SU-DHL-6 (cell line): Measurements from ENCODE around the gene ZNF688.

Experiments used
- EZH2phosphoT487 ChIP-seq: fragments of 200-600 bp; sonication (generic), shearing (Covaris generic); conservative IDR thresholded peaks from 2 replicates; pipeline ENCODE4 v1.6.1; 2018; ENCODE audit warnings: mild to moderate bottlenecking, antibody characterized with exemption, low read length, moderate library complexity, mixed read lengths
- TF ChIP-seq, protein P1 (sequence below): fragments of 200-600 bp; sonication (generic); IDR thresholded peaks from one replicate; pipeline ENCODE4 v1.5.1; 2017; ENCODE audit warnings: antibody characterized with exemption, mild to moderate bottlenecking, low read length, moderate library complexity; ENCODE audit not compliant: insufficient read depth, poor library complexity, severe bottlenecking

DNA sequence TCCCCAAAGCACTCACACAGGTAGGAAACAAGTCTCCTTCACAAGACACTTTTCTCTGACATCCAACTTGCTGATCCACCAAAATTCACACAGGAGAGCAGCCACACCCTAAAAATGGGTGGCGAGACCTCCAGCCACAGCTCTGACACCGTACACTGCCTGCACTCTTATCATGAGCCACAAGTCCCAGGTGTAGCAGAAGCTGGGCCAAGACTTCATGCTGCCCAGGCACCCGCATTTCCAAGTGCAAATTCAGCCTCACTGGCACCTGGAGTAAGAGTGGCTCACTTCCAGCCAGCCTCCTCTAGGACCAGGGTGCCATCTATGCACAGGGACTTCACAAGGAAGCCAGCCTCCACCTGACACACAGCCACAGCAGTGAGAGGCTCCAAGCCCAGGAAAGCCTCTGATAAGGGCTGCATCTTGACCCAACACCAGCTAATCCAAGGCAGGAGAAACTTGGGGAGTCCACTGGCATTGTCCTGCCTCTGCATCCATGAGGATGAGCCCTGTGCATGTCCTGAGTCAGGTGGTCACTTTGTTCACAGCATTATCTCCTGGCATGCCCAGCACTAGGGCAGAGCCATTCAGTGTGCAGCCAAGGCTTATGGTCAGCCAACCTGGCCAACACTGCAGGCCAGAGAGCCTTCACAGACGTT is 42.6 kb downstream of the ZNF688 start:
- TF ChIP-seq, protein P1, sequence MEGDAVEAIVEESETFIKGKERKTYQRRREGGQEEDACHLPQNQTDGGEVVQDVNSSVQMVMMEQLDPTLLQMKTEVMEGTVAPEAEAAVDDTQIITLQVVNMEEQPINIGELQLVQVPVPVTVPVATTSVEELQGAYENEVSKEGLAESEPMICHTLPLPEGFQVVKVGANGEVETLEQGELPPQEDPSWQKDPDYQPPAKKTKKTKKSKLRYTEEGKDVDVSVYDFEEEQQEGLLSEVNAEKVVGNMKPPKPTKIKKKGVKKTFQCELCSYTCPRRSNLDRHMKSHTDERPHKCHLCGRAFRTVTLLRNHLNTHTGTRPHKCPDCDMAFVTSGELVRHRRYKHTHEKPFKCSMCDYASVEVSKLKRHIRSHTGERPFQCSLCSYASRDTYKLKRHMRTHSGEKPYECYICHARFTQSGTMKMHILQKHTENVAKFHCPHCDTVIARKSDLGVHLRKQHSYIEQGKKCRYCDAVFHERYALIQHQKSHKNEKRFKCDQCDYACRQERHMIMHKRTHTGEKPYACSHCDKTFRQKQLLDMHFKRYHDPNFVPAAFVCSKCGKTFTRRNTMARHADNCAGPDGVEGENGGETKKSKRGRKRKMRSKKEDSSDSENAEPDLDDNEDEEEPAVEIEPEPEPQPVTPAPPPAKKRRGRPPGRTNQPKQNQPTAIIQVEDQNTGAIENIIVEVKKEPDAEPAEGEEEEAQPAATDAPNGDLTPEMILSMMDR: no peak
- TF ChIP-seq EZH2phosphoT487: no peak
